Ascending aorta (tissue), 2 donors: Measurements from ENCODE around the gene CACNA2D2. TPM values are rescaled to one million over a fixed set of nuclear protein-coding genes. Genes with fewer than 3 reads are reported as not detected.

Experiments used
- DNase-seq, 2 donors: peaks; one replicate each; pipeline ENCODE4 v3.0.0-alpha.2; 2019; ENCODE audit warnings: low spot score in 2 of 2
- H3K27ac ChIP-seq, 2 donors: fragments of 200-600 bp; sonication (generic); one replicate each; pipeline ENCODE4 v1.5.1; 2016 to 2017; ENCODE audit warnings: mild to moderate bottlenecking in 1 of 2
- H3K27me3 ChIP-seq: fragments of 200-600 bp; sonication (generic); one replicate; pipeline ENCODE4 v1.5.1; 2017
- H3K36me3 ChIP-seq, 2 donors: fragments of 200-600 bp; sonication (generic); one replicate each; pipeline ENCODE4 v1.5.1; 2016
- H3K4me1 ChIP-seq, 2 donors: fragments of 200-600 bp; sonication (generic); one replicate each; pipeline ENCODE4 v1.5.1; 2016 to 2017; ENCODE audit warnings: mild to moderate bottlenecking in 1 of 2
- H3K4me3 ChIP-seq, 2 donors: fragments of 200-600 bp; sonication (generic); one replicate each; pipeline ENCODE4 v1.5.1; 2016 to 2017; ENCODE audit warnings: mild to moderate bottlenecking in 1 of 2
- H3K9me3 ChIP-seq, 2 donors: fragments of 200-600 bp; sonication (generic); one replicate each; pipeline ENCODE4 v1.5.1; 2016
- CTCF ChIP-seq, 3 experiments: fragments of 200-600 bp in 2 of 3; fragments of 450-650 bp in 1 of 3; sonication (generic) in 2 of 3; IDR thresholded peaks; one replicate each; pipeline ENCODE4 v1.5.1; 2016 to 2019; ENCODE audit warnings: antibody characterized with exemption in 3 of 3, mild to moderate bottlenecking in 1 of 3, moderate library complexity in 1 of 3
- intact Hi-C: fragments of 100-400 bp; cut with DNase I; formaldehyde crosslinking; loops from one replicate; pipeline ENCODE4 v1.15.1; 2023
- total RNA-seq: library from RNA; depleted of rRNA; stranded (reverse); fragments of >200 nt; gene quantifications from one replicate; pipeline ENCODE4 v1.1.0, GENCODE V29; 2016

The CACNA2D2 gene
- total RNA-seq, 1 donor from 2014 or later = 0.85 TPM

- Histone ChIP-seq H3K27me3 (no peaks in the 10 kb centered on the region), H3K9me3 (no peaks in the 10 kb centered on the region), H3K36me3 (peaks cover 0 to 21% of the 10 kb centered on the region in 2 donors), H3K4me3 (peak overlapping the region in 1 of 2 donors; percentile 66), H3K27ac (peak overlapping the region in 1 of 2 donors; percentile 19), H3K4me1 (peaks cover 8 to 28% of the 10 kb centered on the region in 2 donors)
- intact Hi-C loops = no loop called here
- DNase-seq = no peak
- no peak for TF ChIP-seq CTCF (IDR thresholded peaks at IDR 0.05)
These were observed 184.1 kb downstream of the CACNA2D2 start for GRCh38 chr3:50319181-50319893.

GRCh38 chr3:50318615-50319014 is 184.8 kb downstream of the CACNA2D2 start:
- peak overlapping the region in 1 of 2 donors; percentile 19 for H3K27ac ChIP-seq
- no peaks in the 10 kb centered on the region for H3K9me3 ChIP-seq
- H3K4me3 ChIP-seq = peak overlapping the region in 1 of 2 donors; percentile 21
- intact Hi-C loops = no loop called here
- no peak for TF ChIP-seq CTCF (IDR thresholded peaks at IDR 0.05)
- no peaks in the 10 kb centered on the region for H3K27me3 ChIP-seq
- peaks cover 0 to 21% of the 10 kb centered on the region in 2 donors for H3K36me3 ChIP-seq
- no peak for DNase-seq
- peaks cover 8 to 28% of the 10 kb centered on the region in 2 donors for H3K4me1 ChIP-seq

GRCh38 chr3:50318163-50318562 is 185.3 kb downstream of the CACNA2D2 start:
- no peak for DNase-seq
- intact Hi-C loops = no loop called here
- no peak overlapping the region for H3K27ac ChIP-seq
- no peak for TF ChIP-seq CTCF (IDR thresholded peaks at IDR 0.05)
- H3K4me1 ChIP-seq = peaks cover 8 to 28% of the 10 kb centered on the region in 2 donors
- no peaks in the 10 kb centered on the region for H3K27me3 ChIP-seq
- peak overlapping the region in 1 of 2 donors; percentile 5 for H3K4me3 ChIP-seq
- H3K9me3 ChIP-seq = no peaks in the 10 kb centered on the region
- peaks cover 0 to 21% of the 10 kb centered on the region in 2 donors for H3K36me3 ChIP-seq

GRCh38 chr3:50317300-50317699 is 186.1 kb downstream of the CACNA2D2 start:
- Histone ChIP-seq H3K27me3 (no peaks in the 10 kb centered on the region), H3K4me1 (peaks cover 8 to 27% of the 10 kb centered on the region in 2 donors), H3K9me3 (no peaks in the 10 kb centered on the region), H3K27ac (no peak overlapping the region), H3K36me3 (peaks cover 0 to 21% of the 10 kb centered on the region in 2 donors), H3K4me3 (no peak overlapping the region)
- no peak for DNase-seq
- intact Hi-C loops = no loop called here
- no peak for TF ChIP-seq CTCF (IDR thresholded peaks at IDR 0.05)

GRCh38 chr3:50316657-50317242 is 186.7 kb downstream of the CACNA2D2 start:
- peaks cover 0 to 21% of the 10 kb centered on the region in 2 donors for H3K36me3 ChIP-seq
- no peaks in the 10 kb centered on the region for H3K9me3 ChIP-seq
- H3K27ac ChIP-seq = no peak overlapping the region
- H3K4me3 ChIP-seq = no peak overlapping the region
- H3K4me1 ChIP-seq = peaks cover 8 to 22% of the 10 kb centered on the region in 2 donors
- no peak for DNase-seq
- H3K27me3 ChIP-seq = no peaks in the 10 kb centered on the region
- no peak for TF ChIP-seq CTCF (IDR thresholded peaks at IDR 0.05)
- intact Hi-C loops = no loop called here
